SU-DHL-6 (cell line): ENCODE results near the gene CATSPERZ.

Source experiments
- CTCF ChIP-seq: fragments of 200-600 bp; sonication (generic); IDR thresholded peaks from one replicate; pipeline ENCODE4 v1.5.1; 2017; ENCODE audit warnings: antibody characterized with exemption, mild to moderate bottlenecking, low read length, moderate library complexity; ENCODE audit not compliant: insufficient read depth, poor library complexity, severe bottlenecking
- EZH2phosphoT487 ChIP-seq: fragments of 200-600 bp; sonication (generic), shearing (Covaris generic); conservative IDR thresholded peaks from 2 replicates; pipeline ENCODE4 v1.6.1; 2018; ENCODE audit warnings: mild to moderate bottlenecking, antibody characterized with exemption, low read length, moderate library complexity, mixed read lengths

DNA sequence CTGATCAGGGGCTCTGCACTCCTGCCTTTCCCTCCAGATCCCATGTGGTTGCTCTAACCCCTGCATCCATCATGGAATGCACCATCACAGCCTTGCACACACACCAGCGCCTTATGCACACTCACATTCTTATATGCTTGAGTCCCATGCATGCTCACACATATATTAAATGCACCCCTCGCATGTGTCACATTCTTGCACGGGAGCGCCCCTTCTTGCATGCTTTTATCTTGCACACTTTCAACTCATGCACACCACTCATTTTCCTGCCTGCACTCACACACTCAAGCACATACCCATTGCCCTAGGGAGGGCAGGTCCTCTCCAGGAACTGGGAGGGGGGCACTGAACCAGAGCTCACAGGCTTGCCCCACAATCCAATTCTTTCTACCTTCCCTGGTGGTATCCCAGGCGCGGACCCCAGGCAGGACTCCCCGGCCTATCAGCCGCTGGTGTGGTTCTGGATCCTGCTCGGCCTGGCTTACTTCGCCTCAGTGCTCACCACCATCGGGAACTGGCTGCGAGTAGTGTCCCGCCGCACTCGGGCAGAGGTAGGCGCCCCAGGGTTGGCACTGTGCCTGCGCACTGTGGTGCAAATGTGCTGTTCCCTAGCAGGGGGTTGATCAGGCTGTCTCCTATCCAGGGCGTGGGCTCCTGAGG lies 2.3 kb upstream of the CATSPERZ start:
- TF ChIP-seq CTCF (no peak), EZH2phosphoT487 (no peak)
